ENCODE results near the gene URB1.

The URB1 gene

GRCh38 chr21:32340863-32341848, 51.7 kb downstream of the URB1 start:
- H3K4me2 ChIP-seq (ENCODE audit: low read depth, low read length, poor library complexity, severe bottlenecking) = no peak overlapping the region
- H3K27me3 ChIP-seq (ENCODE audit: low read length) = no peaks in the 10 kb centered on the region
- no peaks in the 10 kb centered on the region for H3F3A ChIP-seq (ENCODE audit: insufficient read depth)
- no peak overlapping the region for H3K27ac ChIP-seq (ENCODE audit: low read depth, low read length)
- no peak overlapping the region for H2AFZ ChIP-seq (ENCODE audit: low read depth, low read length, severe bottlenecking)
- no peak overlapping the region for H3K9ac ChIP-seq (ENCODE audit: low read length)
- no peaks in the 10 kb centered on the region for H3K9me3 ChIP-seq (ENCODE audit: insufficient read depth, low read length)
- H3K36me3 ChIP-seq (ENCODE audit: low read length) = peaks cover 31% of the 10 kb centered on the region
- no peaks in the 10 kb centered on the region for H3K9me2 ChIP-seq (replicated peaks; ENCODE audit: insufficient read depth, low read length)
- no peak overlapping the region for H3K4me3 ChIP-seq (ENCODE audit: insufficient read depth, low read length, poor library complexity, severe bottlenecking)
- TF ChIP-seq EZH2phosphoT487 (conservative IDR thresholded peaks at IDR 0.05; ENCODE audit: low read length) (no peak), CTCF (IDR thresholded peaks at IDR 0.05; ENCODE audit: insufficient read depth, low read length, poor library complexity, severe bottlenecking) (no peak)
- no peaks in the 10 kb centered on the region for H3K79me2 ChIP-seq (ENCODE audit: insufficient read depth, low read length)
- H4K20me1 ChIP-seq (ENCODE audit: low read depth, low read length) = no peaks in the 10 kb centered on the region

GRCh38 chr21:32338209-32338921, 54.4 kb downstream of the URB1 start:
- TF ChIP-seq CTCF (IDR thresholded peaks at IDR 0.05; ENCODE audit: insufficient read depth, low read length, poor library complexity, severe bottlenecking) = no peak
- no peak for TF ChIP-seq EZH2phosphoT487 (conservative IDR thresholded peaks at IDR 0.05; ENCODE audit: low read length)
- Histone ChIP-seq H3K4me2 (ENCODE audit: low read depth, low read length, poor library complexity, severe bottlenecking) (no peak overlapping the region), H3K79me2 (ENCODE audit: insufficient read depth, low read length) (no peaks in the 10 kb centered on the region), H3K9ac (ENCODE audit: low read length) (no peak overlapping the region), H3F3A (ENCODE audit: insufficient read depth) (no peaks in the 10 kb centered on the region), H4K20me1 (ENCODE audit: low read depth, low read length) (no peaks in the 10 kb centered on the region), H3K4me3 (ENCODE audit: insufficient read depth, low read length, poor library complexity, severe bottlenecking) (no peak overlapping the region), H3K27me3 (ENCODE audit: low read length) (no peaks in the 10 kb centered on the region), H2AFZ (ENCODE audit: low read depth, low read length, severe bottlenecking) (no peak overlapping the region), H3K27ac (ENCODE audit: low read depth, low read length) (no peak overlapping the region), H3K9me3 (ENCODE audit: insufficient read depth, low read length) (no peaks in the 10 kb centered on the region), H3K36me3 (ENCODE audit: low read length) (peaks cover 8% of the 10 kb centered on the region), H3K9me2 (replicated peaks; ENCODE audit: insufficient read depth, low read length) (no peaks in the 10 kb centered on the region)

- Histone ChIP-seq H3F3A (ENCODE audit: insufficient read depth) (no peaks in the 10 kb centered on the region), H3K36me3 (ENCODE audit: low read length) (peaks cover 9% of the 10 kb centered on the region; the same call in 1 of the 2 replicates)
- TF ChIP-seq EZH2phosphoT487 (conservative IDR thresholded peaks at IDR 0.05; ENCODE audit: low read length) = no peak
- no peak for TF ChIP-seq CTCF (IDR thresholded peaks at IDR 0.05; ENCODE audit: insufficient read depth, low read length, poor library complexity, severe bottlenecking)
These were observed 55.6 kb downstream of the URB1 start for GRCh38 chr21:32337206-32337605.

More at GRCh38 chr21:32337206-32337605, 55.6 kb downstream of the URB1 start:
- H3K4me2 ChIP-seq (ENCODE audit: low read depth, low read length, poor library complexity, severe bottlenecking) = no peak overlapping the region
- no peak overlapping the region for H3K9ac ChIP-seq (ENCODE audit: low read length)
- no peak overlapping the region for H3K4me3 ChIP-seq (ENCODE audit: insufficient read depth, low read length, poor library complexity, severe bottlenecking)
- H3K79me2 ChIP-seq (ENCODE audit: insufficient read depth, low read length) = no peaks in the 10 kb centered on the region
- H3K27me3 ChIP-seq (ENCODE audit: low read length) = no peaks in the 10 kb centered on the region
- no peaks in the 10 kb centered on the region for H3K9me2 ChIP-seq (replicated peaks; ENCODE audit: insufficient read depth, low read length)
- H3K9me3 ChIP-seq (ENCODE audit: insufficient read depth, low read length) = no peaks in the 10 kb centered on the region
- no peak overlapping the region for H2AFZ ChIP-seq (ENCODE audit: low read depth, low read length, severe bottlenecking)
- H3K27ac ChIP-seq (ENCODE audit: low read depth, low read length) = no peak overlapping the region
- no peaks in the 10 kb centered on the region for H4K20me1 ChIP-seq (ENCODE audit: low read depth, low read length)
